ENCODE measurements around the gene COL23A1. TPM values are rescaled to one million over a fixed set of nuclear protein-coding genes. Genes with fewer than 3 reads are reported as not detected.

The COL23A1 gene
- total and polyA plus RNA-seq, 2 donors (not counting 1 experiment from before 2014, with no cell fraction given): not detected

DNA sequence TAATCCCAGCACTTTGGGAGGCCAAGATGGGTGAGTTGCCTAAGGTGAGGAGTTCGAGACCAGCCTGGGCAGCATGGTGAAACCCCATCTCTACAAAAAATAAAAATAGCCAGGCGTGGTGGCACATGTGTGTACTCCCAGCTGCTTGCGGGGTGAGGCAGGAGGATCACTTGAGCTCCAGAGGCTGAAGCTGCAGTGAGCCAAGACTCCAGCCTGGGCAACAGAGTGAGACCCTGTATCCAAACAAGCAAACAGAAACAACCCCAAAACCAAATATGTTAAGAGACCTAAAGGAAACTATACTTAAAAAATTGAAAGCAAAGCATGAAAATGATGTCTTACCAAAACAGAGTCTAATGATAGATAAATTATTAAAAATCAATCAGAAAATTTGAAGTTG is 373.4 kb downstream of the COL23A1 start:
- no peaks in the 10 kb centered on the region for H3K79me2 ChIP-seq (ENCODE audit: control insufficient read depth, insufficient read depth, low read length)
- no peaks in the 10 kb centered on the region for H3K9me3 ChIP-seq (ENCODE audit: control insufficient read depth, insufficient read depth, low read depth, low read length)
- no peak for DNase-seq (ENCODE audit: low read depth in 2 of 2)
- no peak overlapping the region for H2AFZ ChIP-seq (ENCODE audit: low read length)
- peaks cover 28% of the 10 kb centered on the region for H3K36me3 ChIP-seq (ENCODE audit: control insufficient read depth, insufficient read depth, low read length)
- H3K4me2 ChIP-seq (ENCODE audit: extremely low read depth, insufficient read depth, low read length): no peak overlapping the region
- H4K20me1 ChIP-seq (ENCODE audit: control insufficient read depth, extremely low read depth, insufficient read depth, low read length): no peaks in the 10 kb centered on the region
- H3K27ac ChIP-seq (ENCODE audit: insufficient read depth, low read length): no peak overlapping the region
- TF ChIP-seq, protein P1, sequence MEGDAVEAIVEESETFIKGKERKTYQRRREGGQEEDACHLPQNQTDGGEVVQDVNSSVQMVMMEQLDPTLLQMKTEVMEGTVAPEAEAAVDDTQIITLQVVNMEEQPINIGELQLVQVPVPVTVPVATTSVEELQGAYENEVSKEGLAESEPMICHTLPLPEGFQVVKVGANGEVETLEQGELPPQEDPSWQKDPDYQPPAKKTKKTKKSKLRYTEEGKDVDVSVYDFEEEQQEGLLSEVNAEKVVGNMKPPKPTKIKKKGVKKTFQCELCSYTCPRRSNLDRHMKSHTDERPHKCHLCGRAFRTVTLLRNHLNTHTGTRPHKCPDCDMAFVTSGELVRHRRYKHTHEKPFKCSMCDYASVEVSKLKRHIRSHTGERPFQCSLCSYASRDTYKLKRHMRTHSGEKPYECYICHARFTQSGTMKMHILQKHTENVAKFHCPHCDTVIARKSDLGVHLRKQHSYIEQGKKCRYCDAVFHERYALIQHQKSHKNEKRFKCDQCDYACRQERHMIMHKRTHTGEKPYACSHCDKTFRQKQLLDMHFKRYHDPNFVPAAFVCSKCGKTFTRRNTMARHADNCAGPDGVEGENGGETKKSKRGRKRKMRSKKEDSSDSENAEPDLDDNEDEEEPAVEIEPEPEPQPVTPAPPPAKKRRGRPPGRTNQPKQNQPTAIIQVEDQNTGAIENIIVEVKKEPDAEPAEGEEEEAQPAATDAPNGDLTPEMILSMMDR (conservative IDR thresholded peaks at IDR 0.05 in 1 of 2, IDR thresholded peaks at IDR 0.05 in 1 of 2; ENCODE audit: low read depth in 1 of 2, low read length in 2 of 2): no peak
- TF ChIP-seq EZH2 (IDR thresholded peaks at IDR 0.05; ENCODE audit: low read length, missing control alignments): no peak
- H3K4me3 ChIP-seq (replicated peaks in 1 of 4; ENCODE audit: control extremely low read depth in 1 of 4, insufficient read depth in 1 of 4, low read depth in 3 of 4, low read length in 4 of 4): no peak overlapping the region
- H3K4me1 ChIP-seq (ENCODE audit: control insufficient read depth, extremely low read depth, insufficient read depth, low read length): no peaks in the 10 kb centered on the region
- H3K9ac ChIP-seq (ENCODE audit: insufficient read depth, low read length): no peak overlapping the region
- no peaks in the 10 kb centered on the region for H3K27me3 ChIP-seq (ENCODE audit: control insufficient read depth, insufficient read depth, low read length)

DNA sequence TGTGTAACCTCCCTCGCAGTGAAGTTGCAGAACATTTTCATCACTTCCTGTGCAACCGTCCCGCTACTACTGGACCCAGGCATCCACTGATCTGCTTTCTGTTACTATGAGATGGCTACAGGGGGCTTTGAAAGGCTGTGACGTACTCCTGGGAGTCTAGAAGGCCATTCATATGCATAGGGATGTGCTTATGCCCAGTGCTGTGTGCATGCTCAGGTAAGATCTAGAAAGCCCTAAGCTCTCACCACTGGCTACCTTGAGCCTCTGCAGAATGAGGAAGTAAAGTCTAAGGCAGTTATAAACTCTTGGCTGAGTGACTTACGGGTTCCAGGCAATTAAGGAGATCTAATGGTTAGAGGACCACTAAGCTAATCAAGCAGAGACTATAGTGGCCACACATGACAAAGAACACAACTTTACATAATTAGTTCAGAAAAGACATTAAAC is 374.1 kb downstream of the COL23A1 start:
- Histone ChIP-seq H3K79me2 (ENCODE audit: control insufficient read depth, insufficient read depth, low read length) (no peaks in the 10 kb centered on the region), H3K36me3 (ENCODE audit: control insufficient read depth, insufficient read depth, low read length) (peaks cover 29% of the 10 kb centered on the region), H3K27me3 (ENCODE audit: control insufficient read depth, insufficient read depth, low read length) (no peaks in the 10 kb centered on the region), H3K4me3 (replicated peaks in 1 of 4; ENCODE audit: control extremely low read depth in 1 of 4, insufficient read depth in 1 of 4, low read depth in 3 of 4, low read length in 4 of 4) (no peak overlapping the region), H3K27ac (ENCODE audit: insufficient read depth, low read length) (no peak overlapping the region), H2AFZ (ENCODE audit: low read length) (no peak overlapping the region), H3K4me1 (ENCODE audit: control insufficient read depth, extremely low read depth, insufficient read depth, low read length) (no peaks in the 10 kb centered on the region), H3K4me2 (ENCODE audit: extremely low read depth, insufficient read depth, low read length) (no peak overlapping the region), H3K9ac (ENCODE audit: insufficient read depth, low read length) (no peak overlapping the region), H3K9me3 (ENCODE audit: control insufficient read depth, insufficient read depth, low read depth, low read length) (no peaks in the 10 kb centered on the region), H4K20me1 (ENCODE audit: control insufficient read depth, extremely low read depth, insufficient read depth, low read length) (no peaks in the 10 kb centered on the region)
- no peak for TF ChIP-seq EZH2 (IDR thresholded peaks at IDR 0.05; ENCODE audit: low read length, missing control alignments)
- TF ChIP-seq, protein P1 (conservative IDR thresholded peaks at IDR 0.05 in 1 of 2, IDR thresholded peaks at IDR 0.05 in 1 of 2; ENCODE audit: low read depth in 1 of 2, low read length in 2 of 2): no peak
- DNase-seq (ENCODE audit: low read depth in 2 of 2): no peak

- Histone ChIP-seq H3K4me3 (replicated peaks in 1 of 4; ENCODE audit: control extremely low read depth in 1 of 4, insufficient read depth in 1 of 4, low read depth in 3 of 4, low read length in 4 of 4) (no peak overlapping the region), H3K4me2 (ENCODE audit: extremely low read depth, insufficient read depth, low read length) (no peak overlapping the region), H3K4me1 (ENCODE audit: control insufficient read depth, extremely low read depth, insufficient read depth, low read length) (no peaks in the 10 kb centered on the region), H2AFZ (ENCODE audit: low read length) (no peak overlapping the region), H3K9me3 (ENCODE audit: control insufficient read depth, insufficient read depth, low read depth, low read length) (no peaks in the 10 kb centered on the region), H3K79me2 (ENCODE audit: control insufficient read depth, insufficient read depth, low read length) (no peaks in the 10 kb centered on the region), H3K27me3 (ENCODE audit: control insufficient read depth, insufficient read depth, low read length) (no peaks in the 10 kb centered on the region), H3K36me3 (ENCODE audit: control insufficient read depth, insufficient read depth, low read length) (peaks cover 30% of the 10 kb centered on the region), H3K9ac (ENCODE audit: insufficient read depth, low read length) (no peak overlapping the region), H4K20me1 (ENCODE audit: control insufficient read depth, extremely low read depth, insufficient read depth, low read length) (no peaks in the 10 kb centered on the region), H3K27ac (ENCODE audit: insufficient read depth, low read length) (no peak overlapping the region)
- no peak for TF ChIP-seq EZH2 (IDR thresholded peaks at IDR 0.05; ENCODE audit: low read length, missing control alignments)
- TF ChIP-seq, protein P1 (conservative IDR thresholded peaks at IDR 0.05 in 1 of 2, IDR thresholded peaks at IDR 0.05 in 1 of 2; ENCODE audit: low read depth in 1 of 2, low read length in 2 of 2): no peak
- no peak for DNase-seq (ENCODE audit: low read depth in 2 of 2)
These were observed 374.8 kb downstream of the COL23A1 start for GRCh38 chr5:178215280-178216002.

Measured in fibroblast of lung (primary cell).